Measurements from ENCODE around the gene SHROOM3.

GRCh38 chr4:76576824-76577223, 141.8 kb downstream of the SHROOM3 start:
- no peak for TF ChIP-seq POLR2A (IDR thresholded peaks at IDR 0.05; ENCODE audit: low read depth, low read length)
- TF ChIP-seq, protein P1, sequence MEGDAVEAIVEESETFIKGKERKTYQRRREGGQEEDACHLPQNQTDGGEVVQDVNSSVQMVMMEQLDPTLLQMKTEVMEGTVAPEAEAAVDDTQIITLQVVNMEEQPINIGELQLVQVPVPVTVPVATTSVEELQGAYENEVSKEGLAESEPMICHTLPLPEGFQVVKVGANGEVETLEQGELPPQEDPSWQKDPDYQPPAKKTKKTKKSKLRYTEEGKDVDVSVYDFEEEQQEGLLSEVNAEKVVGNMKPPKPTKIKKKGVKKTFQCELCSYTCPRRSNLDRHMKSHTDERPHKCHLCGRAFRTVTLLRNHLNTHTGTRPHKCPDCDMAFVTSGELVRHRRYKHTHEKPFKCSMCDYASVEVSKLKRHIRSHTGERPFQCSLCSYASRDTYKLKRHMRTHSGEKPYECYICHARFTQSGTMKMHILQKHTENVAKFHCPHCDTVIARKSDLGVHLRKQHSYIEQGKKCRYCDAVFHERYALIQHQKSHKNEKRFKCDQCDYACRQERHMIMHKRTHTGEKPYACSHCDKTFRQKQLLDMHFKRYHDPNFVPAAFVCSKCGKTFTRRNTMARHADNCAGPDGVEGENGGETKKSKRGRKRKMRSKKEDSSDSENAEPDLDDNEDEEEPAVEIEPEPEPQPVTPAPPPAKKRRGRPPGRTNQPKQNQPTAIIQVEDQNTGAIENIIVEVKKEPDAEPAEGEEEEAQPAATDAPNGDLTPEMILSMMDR (IDR thresholded peaks at IDR 0.05; ENCODE audit: extremely low read depth in 1 of 2, insufficient read depth in 1 of 2, low read depth in 1 of 2, low read length in 2 of 2), result no peak
- TF ChIP-seq EZH2 (IDR thresholded peaks at IDR 0.05; ENCODE audit: borderline replicate concordance, low read depth, low read length, severe bottlenecking), result no peak
- TF ChIP-seq MYC (IDR thresholded peaks at IDR 0.05; ENCODE audit: low read depth, low read length), result no peak
- no peak for TF ChIP-seq POLR2AphosphoS5 (IDR thresholded peaks at IDR 0.05; ENCODE audit: insufficient read depth, low read depth, low read length)
- TF ChIP-seq, protein P2, sequence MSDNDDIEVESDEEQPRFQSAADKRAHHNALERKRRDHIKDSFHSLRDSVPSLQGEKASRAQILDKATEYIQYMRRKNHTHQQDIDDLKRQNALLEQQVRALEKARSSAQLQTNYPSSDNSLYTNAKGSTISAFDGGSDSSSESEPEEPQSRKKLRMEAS (IDR thresholded peaks at IDR 0.05; ENCODE audit: insufficient read depth, insufficient read length), result no peak
- TF ChIP-seq FOS (IDR thresholded peaks at IDR 0.05; ENCODE audit: borderline replicate concordance, insufficient read depth, low read length), result no peak
- TF ChIP-seq GATA2 (IDR thresholded peaks at IDR 0.05; ENCODE audit: insufficient read depth, insufficient read length, low read depth, low read length), result no peak
- TF ChIP-seq JUN (IDR thresholded peaks at IDR 0.05; ENCODE audit: borderline replicate concordance, insufficient read depth, insufficient read length, low read depth), result no peak

Data from endothelial cell of umbilical vein (primary cell).